OCI-LY1 (cell line): Measurements from ENCODE around the gene GNG12.

Experiments used
- H2AFZ ChIP-seq: fragments of 200-600 bp; sonication (generic), shearing (Covaris generic); 2 replicates; pipeline ENCODE4 v1.6.0; 2014; ENCODE audit warnings: antibody characterized with exemption, mild to moderate bottlenecking, low read length
- H3F3A ChIP-seq: fragments of 200-600 bp; sonication (generic), shearing (Covaris generic); 2 replicates; pipeline ENCODE4 v1.6.0; 2014; ENCODE audit warnings: mild to moderate bottlenecking, antibody characterized with exemption, low read length, moderate library complexity; ENCODE audit not compliant: insufficient read depth
- H3K27ac ChIP-seq: fragments of 200-600 bp; sonication (generic); 2 replicates; pipeline ENCODE4 v1.5.1; 2014; ENCODE audit warnings: low read length, mixed run types, mild to moderate bottlenecking, low read depth; ENCODE audit not compliant: poor library complexity, severe bottlenecking
- H3K27me3 ChIP-seq: fragments of 200-600 bp; sonication (generic); 2 replicates; pipeline ENCODE4 v1.6.0; 2014; ENCODE audit warnings: antibody characterized with exemption, mild to moderate bottlenecking, low read length, moderate library complexity; ENCODE audit not compliant: insufficient read depth
- H3K36me3 ChIP-seq: fragments of 200-600 bp; sonication (generic); 2 replicates; pipeline ENCODE4 v1.6.1; 2014; ENCODE audit warnings: mild to moderate bottlenecking, antibody characterized with exemption, low read length, moderate library complexity, mixed read lengths; ENCODE audit not compliant: insufficient read depth
- H3K4me1 ChIP-seq: fragments of 200-600 bp; sonication (generic); 2 replicates; pipeline ENCODE4 v1.5.1; 2014; ENCODE audit warnings: mild to moderate bottlenecking, low read length, moderate library complexity; ENCODE audit not compliant: insufficient read depth, severe bottlenecking
- H3K4me2 ChIP-seq: fragments of 200-600 bp; sonication (generic), shearing (Covaris generic); 2 replicates; pipeline ENCODE4 v1.6.1; 2014; ENCODE audit warnings: low read length
- H3K4me3 ChIP-seq: fragments of 200-600 bp; sonication (generic); 2 replicates; pipeline ENCODE4 v1.5.1; 2014; ENCODE audit warnings: low read length, low read depth, mild to moderate bottlenecking, mixed read lengths; ENCODE audit not compliant: poor library complexity, severe bottlenecking
- H3K79me2 ChIP-seq: fragments of 200-600 bp; shearing (Covaris generic); 2 replicates; pipeline ENCODE4 v1.6.1; 2016; ENCODE audit warnings: mixed run types, low read length, mixed read lengths; ENCODE audit not compliant: insufficient read depth
- H3K9ac ChIP-seq: fragments of 200-600 bp; sonication (generic), shearing (Covaris generic); 2 replicates; pipeline ENCODE4 v1.6.1; 2014; ENCODE audit warnings: mild to moderate bottlenecking, low read length, mixed read lengths
- H3K9me2 ChIP-seq: fragments of 200-600 bp; sonication (generic), shearing (Covaris generic); 2 replicates; pipeline ENCODE4 v1.6.1; 2014; ENCODE audit warnings: low read depth, mild to moderate bottlenecking, low read length, mixed read lengths
- H3K9me3 ChIP-seq: fragments of 200-600 bp; shearing (Covaris generic); 2 replicates; pipeline ENCODE4 v1.6.1; 2014; ENCODE audit warnings: low read length, mixed read lengths
- H4K20me1 ChIP-seq: fragments of 200-600 bp; sonication (generic), shearing (Covaris generic); 2 replicates; pipeline ENCODE4 v1.6.0; 2016; ENCODE audit warnings: mild to moderate bottlenecking, low read length; ENCODE audit not compliant: insufficient read depth
- EZH2 ChIP-seq: fragments of 200-600 bp; sonication (generic), shearing (Covaris generic); IDR thresholded peaks from 2 replicates; pipeline ENCODE4 v1.8.0; 2017; ENCODE audit warnings: borderline replicate concordance, mixed run types, mild to moderate bottlenecking, antibody characterized with exemption, low read length, moderate library complexity, mixed read lengths
- TF ChIP-seq, protein P1 (sequence below): fragments of 200-600 bp; sonication (generic), shearing (Covaris generic); IDR thresholded peaks from 2 replicates; pipeline ENCODE4 v1.5.1; 2017; ENCODE audit warnings: mild to moderate bottlenecking, antibody characterized with exemption, low read length, moderate library complexity, mixed read lengths

The GNG12 gene

DNA sequence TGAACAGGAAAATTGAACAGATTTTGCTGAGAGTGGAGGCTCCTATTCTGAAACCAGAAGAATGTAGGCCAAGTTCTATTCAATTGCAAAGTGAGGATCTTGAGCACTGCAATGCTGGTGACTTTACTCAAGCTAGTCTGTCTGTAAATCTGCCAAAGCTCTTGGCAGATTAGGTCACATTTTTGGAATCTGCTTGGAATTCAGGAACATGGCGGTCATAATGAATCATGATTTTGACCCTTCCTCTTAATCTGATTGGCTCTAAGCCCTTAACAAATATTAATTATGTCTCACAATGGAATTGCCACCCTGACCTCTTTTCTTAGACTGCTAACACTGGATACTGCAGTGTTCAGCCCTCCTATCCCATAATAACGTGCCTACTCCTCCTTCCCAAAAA lies 7.2 kb upstream of the GNG12 start:
- Histone ChIP-seq H3K4me3 (no peak overlapping the region), H3K9me3 (no peaks in the 10 kb centered on the region), H3K79me2 (no peaks in the 10 kb centered on the region), H3K9ac (no peak overlapping the region), H3F3A (no peaks in the 10 kb centered on the region), H3K9me2 (no peaks in the 10 kb centered on the region), H2AFZ (no peak overlapping the region), H4K20me1 (no peaks in the 10 kb centered on the region), H3K36me3 (no peaks in the 10 kb centered on the region), H3K4me2 (no peak overlapping the region), H3K27ac (no peak overlapping the region), H3K4me1 (no peaks in the 10 kb centered on the region), H3K27me3 (no peaks in the 10 kb centered on the region)
- TF ChIP-seq EZH2 = no peak
- TF ChIP-seq, protein P1, sequence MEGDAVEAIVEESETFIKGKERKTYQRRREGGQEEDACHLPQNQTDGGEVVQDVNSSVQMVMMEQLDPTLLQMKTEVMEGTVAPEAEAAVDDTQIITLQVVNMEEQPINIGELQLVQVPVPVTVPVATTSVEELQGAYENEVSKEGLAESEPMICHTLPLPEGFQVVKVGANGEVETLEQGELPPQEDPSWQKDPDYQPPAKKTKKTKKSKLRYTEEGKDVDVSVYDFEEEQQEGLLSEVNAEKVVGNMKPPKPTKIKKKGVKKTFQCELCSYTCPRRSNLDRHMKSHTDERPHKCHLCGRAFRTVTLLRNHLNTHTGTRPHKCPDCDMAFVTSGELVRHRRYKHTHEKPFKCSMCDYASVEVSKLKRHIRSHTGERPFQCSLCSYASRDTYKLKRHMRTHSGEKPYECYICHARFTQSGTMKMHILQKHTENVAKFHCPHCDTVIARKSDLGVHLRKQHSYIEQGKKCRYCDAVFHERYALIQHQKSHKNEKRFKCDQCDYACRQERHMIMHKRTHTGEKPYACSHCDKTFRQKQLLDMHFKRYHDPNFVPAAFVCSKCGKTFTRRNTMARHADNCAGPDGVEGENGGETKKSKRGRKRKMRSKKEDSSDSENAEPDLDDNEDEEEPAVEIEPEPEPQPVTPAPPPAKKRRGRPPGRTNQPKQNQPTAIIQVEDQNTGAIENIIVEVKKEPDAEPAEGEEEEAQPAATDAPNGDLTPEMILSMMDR = no peak

DNA sequence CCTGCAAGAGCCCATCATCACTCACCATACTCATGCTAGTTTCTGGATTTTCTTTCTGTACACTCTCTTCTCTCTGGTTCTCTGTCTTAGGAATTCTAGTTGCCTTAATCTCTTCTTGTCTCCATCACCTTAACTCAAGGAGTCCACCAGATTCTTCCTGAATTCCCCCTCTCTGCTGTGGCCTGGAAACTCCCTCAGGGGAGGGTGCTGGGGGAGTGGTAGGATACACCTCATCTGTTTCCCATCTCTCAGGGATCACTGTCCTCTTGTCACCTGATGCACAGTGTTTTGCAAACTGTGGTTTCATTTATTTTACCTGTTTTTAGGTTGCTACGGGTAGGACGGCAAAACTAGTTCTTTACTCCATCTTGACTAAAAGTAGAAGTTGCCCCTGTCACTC lies 6.6 kb upstream of the GNG12 start:
- TF ChIP-seq, protein P1 = no peak
- TF ChIP-seq EZH2 = no peak
- no peaks in the 10 kb centered on the region for H3K4me1 ChIP-seq
- H3K9ac ChIP-seq = no peak overlapping the region

DNA sequence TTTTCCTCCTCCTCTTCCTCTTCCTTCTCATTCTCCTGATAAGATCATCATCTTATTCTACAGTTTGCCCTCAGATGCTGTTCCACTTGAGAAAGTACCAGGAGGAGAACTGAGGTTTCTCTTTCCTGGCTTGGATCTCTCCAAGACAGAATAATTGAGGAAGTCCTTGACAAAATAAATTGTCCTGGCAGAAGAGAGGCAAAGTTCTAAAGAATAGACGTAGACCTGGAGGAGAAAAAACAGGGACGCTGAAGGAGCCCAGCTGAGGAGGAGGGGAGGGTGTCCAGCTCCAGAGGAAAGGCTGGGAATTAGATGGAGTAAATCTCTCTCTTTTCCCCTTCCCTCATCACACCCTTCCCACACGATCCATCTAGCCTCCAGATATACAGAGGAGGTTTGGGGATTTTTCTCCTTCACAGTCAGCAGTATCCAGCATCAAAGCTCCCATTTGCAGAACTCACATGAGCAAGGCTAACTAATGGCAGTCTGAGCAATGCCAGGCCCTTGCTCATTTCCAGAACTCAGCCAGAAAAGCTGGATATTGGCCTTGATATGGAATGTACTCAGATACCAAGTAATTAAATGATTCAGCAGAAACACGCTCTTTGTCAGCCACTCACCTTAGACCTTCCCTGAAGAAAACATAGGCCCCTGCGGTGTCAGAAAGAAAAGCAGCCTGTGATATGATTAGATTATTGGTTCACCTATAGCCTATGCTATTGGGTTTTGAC lies 5.1 kb upstream of the GNG12 start:
- Histone ChIP-seq H3K4me2 (no peak overlapping the region), H3F3A (no peaks in the 10 kb centered on the region), H3K27ac (no peak overlapping the region), H3K9me3 (no peaks in the 10 kb centered on the region), H3K9me2 (no peaks in the 10 kb centered on the region), H3K27me3 (no peaks in the 10 kb centered on the region), H3K9ac (no peak overlapping the region), H3K79me2 (no peaks in the 10 kb centered on the region), H3K36me3 (no peaks in the 10 kb centered on the region), H3K4me1 (no peaks in the 10 kb centered on the region), H4K20me1 (no peaks in the 10 kb centered on the region), H2AFZ (no peak overlapping the region), H3K4me3 (no peak overlapping the region)
- no peak for TF ChIP-seq EZH2
- TF ChIP-seq, protein P1 = no peak

More for the DNA sequence above, 6.6 kb upstream of the GNG12 start:
- Histone ChIP-seq H3K36me3 (no peaks in the 10 kb centered on the region), H4K20me1 (no peaks in the 10 kb centered on the region), H3K4me2 (no peak overlapping the region), H3K79me2 (no peaks in the 10 kb centered on the region), H3K9me2 (no peaks in the 10 kb centered on the region), H2AFZ (no peak overlapping the region), H3K27me3 (no peaks in the 10 kb centered on the region), H3K27ac (no peak overlapping the region), H3F3A (no peaks in the 10 kb centered on the region), H3K4me3 (no peak overlapping the region), H3K9me3 (no peaks in the 10 kb centered on the region)
